OCI-LY7 (cell line): ENCODE results near the gene CA5B. TPM values are rescaled to one million over a fixed set of nuclear protein-coding genes. Genes with fewer than 3 reads are reported as not detected.
"Not testable (repeated sequence)": the region's sequence is repeated elsewhere in the genome, so short reads cannot be mapped to it uniquely, and the experiment has no call there.

ENCODE experiments used
- BruUV-seq: library from RNA; stranded (reverse); fragments of 400-500 nt; replicated peaks from 2 replicates; lab custom pipeline; 2021; lab: Mats Ljungman, UMichigan
- CTCF ChIA-PET: fragments of 300-600 bp; sonication (Branson Sonifier 250); formaldehyde crosslinking; loops from one replicate; lab custom pipeline; 2022; ENCODE audit warnings: antibody characterized with exemption; ENCODE audit not compliant: unreplicated experiment; lab: Charles Lee
- POLR2A ChIA-PET: fragments of 300-600 bp; sonication (Branson Sonifier 250); formaldehyde crosslinking; loops from one replicate; lab custom pipeline; 2022; ENCODE audit warnings: antibody characterized with exemption; lab: Charles Lee
- DNase-seq: peaks from one replicate; pipeline ENCODE4 v3.0.0-alpha.2; 2015; ENCODE audit warnings: low spot score
- H2AFZ ChIP-seq: fragments of 200-600 bp; sonication (generic), shearing (Covaris generic); 2 replicates; pipeline ENCODE4 v1.6.1; 2014; ENCODE audit warnings: mild to moderate bottlenecking, antibody characterized with exemption, low read length, moderate library complexity
- H3K27ac ChIP-seq: fragments of 200-600 bp; sonication (generic); 2 replicates; pipeline ENCODE4 v1.5.1; 2014; ENCODE audit warnings: mixed run types, low read depth, mild to moderate bottlenecking, moderate library complexity, low read length, inconsistent platforms; ENCODE audit not compliant: poor library complexity, severe bottlenecking
- H3K36me3 ChIP-seq: fragments of 200-600 bp; sonication (generic); 2 replicates; pipeline ENCODE4 v1.6.1; 2014; ENCODE audit warnings: mild to moderate bottlenecking, antibody characterized with exemption, low read length, moderate library complexity, mixed read lengths; ENCODE audit not compliant: insufficient read depth
- H3K4me1 ChIP-seq: fragments of 200-600 bp; sonication (generic); 2 replicates; pipeline ENCODE4 v1.5.1; 2014; ENCODE audit warnings: mild to moderate bottlenecking, low read length; ENCODE audit not compliant: insufficient read depth, poor library complexity, severe bottlenecking
- H3K4me2 ChIP-seq: fragments of 200-600 bp; sonication (generic); 2 replicates; pipeline ENCODE4 v1.6.1; 2014; ENCODE audit warnings: mild to moderate bottlenecking, low read length
- H3K4me3 ChIP-seq: fragments of 200-600 bp; sonication (generic); 2 replicates; pipeline ENCODE4 v1.5.1; 2014; ENCODE audit warnings: mild to moderate bottlenecking, low read depth, low read length; ENCODE audit not compliant: poor library complexity, severe bottlenecking
- H3K79me2 ChIP-seq: fragments of 200-600 bp; sonication (generic); 2 replicates; pipeline ENCODE4 v1.6.1; 2016; ENCODE audit warnings: low read depth, mild to moderate bottlenecking, low read length, moderate library complexity, mixed read lengths; ENCODE audit not compliant: insufficient read depth
- H3K9me2 ChIP-seq: fragments of 200-600 bp; sonication (generic); 2 replicates; pipeline ENCODE4 v1.6.1; 2016; ENCODE audit warnings: mild to moderate bottlenecking, low read length, mixed read lengths; ENCODE audit not compliant: insufficient read depth
- H3K9me3 ChIP-seq: fragments of 200-600 bp; sonication (generic); 2 replicates; pipeline ENCODE4 v1.6.1; 2014; ENCODE audit warnings: mild to moderate bottlenecking, mixed run types, low read length, mixed read lengths
- H4K20me1 ChIP-seq: fragments of 200-600 bp; sonication (generic); 2 replicates; pipeline ENCODE4 v1.6.1; 2014; ENCODE audit warnings: mild to moderate bottlenecking, antibody characterized with exemption, low read length, moderate library complexity, mixed read lengths; ENCODE audit not compliant: insufficient read depth
- CTCF ChIP-seq: fragments of 200-600 bp; sonication (generic); conservative IDR thresholded peaks from 2 replicates; pipeline ENCODE4 v1.5.1; 2014; ENCODE audit warnings: mild to moderate bottlenecking, antibody characterized with exemption, low read length, moderate library complexity, mixed read lengths
- EZH2phosphoT487 ChIP-seq: fragments of 200-600 bp; sonication (generic); IDR thresholded peaks from 2 replicates; pipeline ENCODE4 v1.6.1; 2018; ENCODE audit warnings: low read depth, borderline replicate concordance, mild to moderate bottlenecking, mixed run types, antibody characterized with exemption, low read length, moderate library complexity, mixed read lengths
- intact Hi-C: fragments of 100-400 bp; cut with micrococcal nuclease; formaldehyde crosslinking; loops from one replicate; pipeline ENCODE4 v1.10.0; 2022; ENCODE audit not compliant: unreplicated experiment
- total RNA-seq, 2 experiments: library from RNA; depleted of rRNA in 1 of 2; stranded (reverse); fragments of >200 nt in 1 of 2; shearing (Covaris generic) in 1 of 2; gene quantifications; 2 replicates each; pipeline ENCODE4 v1.2.3, GENCODE V29; 2014 to 2022

The CA5B gene
- total RNA-seq, 2 experiments from 2014 or later, result 3.1 to 6.2 TPM

DNA sequence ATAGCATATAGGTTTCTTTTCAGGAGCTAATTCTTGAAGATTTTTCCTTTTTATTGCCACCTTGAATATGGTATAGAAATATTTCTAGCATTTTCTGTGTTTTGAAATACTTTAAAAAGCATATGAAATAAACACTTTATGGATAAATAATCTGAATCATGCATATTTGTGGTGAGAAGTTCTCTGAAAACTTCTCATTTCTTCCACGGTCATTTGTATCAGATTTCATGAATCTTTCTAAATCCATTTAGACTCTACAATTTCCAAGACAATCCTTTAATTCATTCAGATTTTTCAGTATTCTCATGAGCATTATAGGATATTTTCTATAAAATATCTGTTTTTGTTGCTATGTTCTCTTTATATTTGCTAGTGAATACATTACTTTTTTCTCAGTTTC is 16.2 kb upstream of the CA5B start:
- Histone ChIP-seq H3K9me2 (no peaks in the 10 kb centered on the region), H3K79me2 (no peaks in the 10 kb centered on the region), H3K9me3 (no peaks in the 10 kb centered on the region), H2AFZ (no peak overlapping the region), H3K4me3 (no peak overlapping the region), H3K4me1 (no peaks in the 10 kb centered on the region), H3K4me2 (no peak overlapping the region), H4K20me1 (no peaks in the 10 kb centered on the region), H3K27ac (no peak overlapping the region), H3K36me3 (no peaks in the 10 kb centered on the region; the same call in 1 of the 2 replicates)
- TF ChIP-seq EZH2phosphoT487, result no peak
- no peak for TF ChIP-seq CTCF
- CTCF ChIA-PET, result no interaction called here
- intact Hi-C loops, result no loop called here
- no peak for DNase-seq
- no TSS peak for BruUV-seq
- POLR2A ChIA-PET, result no interaction called here

DNA sequence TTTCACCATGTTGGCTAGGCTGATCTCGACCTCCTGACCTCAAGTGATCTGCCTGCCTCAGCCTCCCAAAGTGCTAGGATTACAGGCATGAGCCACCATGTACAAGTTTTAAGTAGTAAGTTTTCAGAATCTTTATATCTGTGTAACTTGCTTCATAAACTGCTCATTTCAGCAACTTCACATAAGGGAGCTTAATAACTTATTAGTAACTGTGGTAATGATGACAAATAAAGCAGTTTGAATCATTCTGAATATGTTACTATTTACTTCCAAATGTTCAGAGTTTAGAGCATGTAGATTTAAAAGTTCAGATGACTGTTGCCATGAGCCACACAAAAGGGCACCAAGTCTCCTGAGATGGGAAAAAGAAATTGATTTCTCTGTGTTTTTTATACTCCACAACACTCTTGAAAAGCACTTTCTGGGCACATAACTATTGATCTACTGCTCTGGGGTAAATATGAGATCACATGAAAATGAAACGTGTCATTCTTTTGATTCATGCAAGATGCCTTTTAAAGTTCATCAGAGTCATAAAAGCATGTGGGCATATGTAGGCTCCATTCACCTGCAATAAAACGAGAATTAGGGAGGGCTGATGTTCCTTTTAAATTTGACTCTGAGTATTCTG is 14.1 kb upstream of the CA5B start:
- no peaks in the 10 kb centered on the region for H4K20me1 ChIP-seq
- TF ChIP-seq CTCF (no peak), EZH2phosphoT487 (no peak)
- no peak overlapping the region for H2AFZ ChIP-seq
- intact Hi-C loops, result no loop called here
- no peak overlapping the region for H3K4me2 ChIP-seq
- DNase-seq, result no peak
- no peaks in the 10 kb centered on the region for H3K9me3 ChIP-seq
- ChIA-PET CTCF (no interaction called here), POLR2A (no interaction called here)
- BruUV-seq, result no TSS peak
- H3K27ac ChIP-seq, result no peak overlapping the region
- no peak overlapping the region for H3K4me3 ChIP-seq
- no peaks in the 10 kb centered on the region; the same call in 1 of the 2 replicates for H3K36me3 ChIP-seq
- H3K4me1 ChIP-seq, result no peaks in the 10 kb centered on the region
- no peaks in the 10 kb centered on the region for H3K79me2 ChIP-seq
- no peaks in the 10 kb centered on the region for H3K9me2 ChIP-seq

- Histone ChIP-seq H3K36me3 (no peaks in the 10 kb centered on the region; the same call in 1 of the 2 replicates), H3K79me2 (no peaks in the 10 kb centered on the region), H2AFZ (no peak overlapping the region), H3K4me2 (no peak overlapping the region), H3K4me3 (no peak overlapping the region), H3K27ac (no peak overlapping the region), H3K9me2 (no peaks in the 10 kb centered on the region), H3K4me1 (no peaks in the 10 kb centered on the region), H3K9me3 (no peaks in the 10 kb centered on the region), H4K20me1 (no peaks in the 10 kb centered on the region)
- DNase-seq, result no peak
- POLR2A ChIA-PET, result no interaction called here
- TF ChIP-seq CTCF (peak; percentile 25; the same call in 1 of the 2 replicates), EZH2phosphoT487 (no peak)
- intact Hi-C loops, result no loop called here
- no TSS peak for BruUV-seq
- CTCF ChIA-PET, result no interaction called here
Observed at GRCh38 chrX:15724911-15725310, 13.2 kb upstream of the CA5B start.

DNA sequence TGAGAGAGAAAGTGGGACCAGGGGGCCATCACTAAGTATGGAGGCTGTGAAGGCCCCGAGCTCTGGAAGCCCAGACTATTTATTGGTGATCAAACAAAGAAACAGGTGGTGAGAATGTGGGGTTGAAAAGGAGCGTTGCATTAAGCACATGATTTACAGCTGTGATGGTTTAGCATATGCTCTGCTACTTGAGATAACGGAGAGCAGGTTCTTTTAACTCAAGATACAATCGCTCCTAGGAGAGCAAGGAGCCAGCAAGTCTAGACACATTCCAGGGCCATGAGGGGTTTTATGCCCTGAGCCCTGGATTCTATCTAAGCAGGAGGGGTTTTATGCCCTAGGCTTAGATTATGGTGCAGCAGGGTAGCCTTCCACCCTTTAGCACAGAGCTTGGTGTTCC is 6.7 kb upstream of the CA5B start:
- H3K4me2 ChIP-seq, H3K9me2 ChIP-seq, intact Hi-C loops, BruUV-seq, H3K4me1 ChIP-seq, CTCF ChIA-PET, H4K20me1 ChIP-seq, DNase-seq, H3K9me3 ChIP-seq, H3K27ac ChIP-seq, H2AFZ ChIP-seq, H3K36me3 ChIP-seq, H3K4me3 ChIP-seq, H3K79me2 ChIP-seq: not testable (repeated sequence)
- POLR2A ChIA-PET, result interaction anchor here (0.6 kb wide), 1 partner anchor 14 kb away, joined by 8 read pairs; no protein-coding TSS in a partner anchor
